IMR-90 (cell line): ENCODE measurements around the gene KLK14. TPM values are rescaled to one million over a fixed set of nuclear protein-coding genes. Genes with fewer than 3 reads are reported as not detected.

Experiments
- polyA plus RNA-seq, 3 experiments: library from polyadenylated mRNA; depleted of rRNA; stranded (reverse); fragments of >200 nt; gene quantifications; 2 replicates each; pipeline ENCODE4 v1.2.3, GENCODE V29; 2012; ENCODE audit warnings: low replicate concordance in 1 of 3
- total RNA-seq: library from RNA; depleted of rRNA; stranded (reverse); fragments of >200 nt; gene quantifications from 2 replicates; pipeline ENCODE4 v1.2.3, GENCODE V29; 2012; rRNA removed

The KLK14 gene
- total and polyA plus RNA-seq, 2 of the 4 experiments (the other 2 are of a cell fraction), result not detected

Other genes starting within 250 kb of the KLK14 start
- not detected in 2 replicates for gene KLK15, start 249.3 kb downstream of the KLK14 start, total RNA-seq
- not detected in 2 replicates for gene KLK15, start 249.3 kb downstream of the KLK14 start, polyA plus RNA-seq (2012; rRNA removed)
- gene KLK3, start 228.0 kb downstream of the KLK14 start, total RNA-seq, result not detected in 2 replicates
- gene KLK3, start 228.0 kb downstream of the KLK14 start, polyA plus RNA-seq (2012; rRNA removed), result not detected in 2 replicates
- not detected in 2 replicates for gene KLK2, start 209.4 kb downstream of the KLK14 start, total RNA-seq
- gene KLK2, start 209.4 kb downstream of the KLK14 start, polyA plus RNA-seq (2012; rRNA removed), result not detected in 2 replicates
- not detected in 2 replicates for gene KLK4, start 171.5 kb downstream of the KLK14 start, total RNA-seq
- gene KLK4, start 171.5 kb downstream of the KLK14 start, polyA plus RNA-seq (2012; rRNA removed), result not detected in 2 replicates
- gene KLK5, start 129.8 kb downstream of the KLK14 start, total RNA-seq, result not detected in 2 replicates
- not detected in 2 replicates for gene KLK5, start 129.8 kb downstream of the KLK14 start, polyA plus RNA-seq (2012; rRNA removed)
- gene KLK6, start 113.3 kb downstream of the KLK14 start, total RNA-seq, result not detected in 2 replicates
- not detected in 2 replicates for gene KLK6, start 113.3 kb downstream of the KLK14 start, polyA plus RNA-seq (2012; rRNA removed)
- not detected in 2 replicates for gene KLK7, start 99.0 kb downstream of the KLK14 start, total RNA-seq
- not detected in 2 replicates for gene KLK7, start 99.0 kb downstream of the KLK14 start, polyA plus RNA-seq (2012; rRNA removed)
- not detected in 2 replicates for gene KLK8, start 81.3 kb downstream of the KLK14 start, total RNA-seq
- not detected in 2 replicates for gene KLK8, start 81.3 kb downstream of the KLK14 start, polyA plus RNA-seq (2012; rRNA removed)
- not detected in 2 replicates for gene KLK10, start 63.2 kb downstream of the KLK14 start, total RNA-seq
- gene KLK10, start 63.2 kb downstream of the KLK14 start, polyA plus RNA-seq (2012; rRNA removed), result not detected in 2 replicates
- gene KLK11, start 56.3 kb downstream of the KLK14 start, total RNA-seq, result not detected in 2 replicates
- not detected in 2 replicates for gene KLK11, start 56.3 kb downstream of the KLK14 start, polyA plus RNA-seq (2012; rRNA removed)
- not detected in 2 replicates for gene KLK12, start 47.9 kb downstream of the KLK14 start, total RNA-seq
- gene KLK12, start 47.9 kb downstream of the KLK14 start, polyA plus RNA-seq (2012; rRNA removed), result not detected in 2 replicates
- not detected in 2 replicates for gene KLK13, start 17.8 kb downstream of the KLK14 start, total RNA-seq
- gene KLK13, start 17.8 kb downstream of the KLK14 start, polyA plus RNA-seq (2012; rRNA removed), result 0.16 TPM in 1 of 2 replicates, not detected in the other
- gene CTU1, start 25.5 kb upstream of the KLK14 start, total RNA-seq, result 2.0 and 2.2 TPM in 2 replicates
- 3.3 and 6.4 TPM in 2 replicates for gene CTU1, start 25.5 kb upstream of the KLK14 start, polyA plus RNA-seq (2012; rRNA removed)
- gene SIGLEC9, start 42.0 kb upstream of the KLK14 start, total RNA-seq, result not detected in 2 replicates
- gene SIGLEC9, start 42.0 kb upstream of the KLK14 start, polyA plus RNA-seq (2012; rRNA removed), result 0.03 TPM in 1 of 2 replicates, not detected in the other
- gene SIGLEC7, start 59.4 kb upstream of the KLK14 start, total RNA-seq, result not detected in 2 replicates
- not detected in 2 replicates for gene SIGLEC7, start 59.4 kb upstream of the KLK14 start, polyA plus RNA-seq (2012; rRNA removed)
- gene CD33, start 142.2 kb upstream of the KLK14 start, total RNA-seq, result not detected in 2 replicates
- gene CD33, start 142.2 kb upstream of the KLK14 start, polyA plus RNA-seq (2012; rRNA removed), result not detected in 2 replicates
- not detected in 2 replicates for gene SIGLECL1, start 168.2 kb upstream of the KLK14 start, total RNA-seq
- gene SIGLECL1, start 168.2 kb upstream of the KLK14 start, polyA plus RNA-seq (2012; rRNA removed), result not detected in 2 replicates
- gene IGLON5, start 228.8 kb upstream of the KLK14 start, total RNA-seq, result not detected in 2 replicates
- gene IGLON5, start 228.8 kb upstream of the KLK14 start, polyA plus RNA-seq (2012; rRNA removed), result not detected in 2 replicates